OCI-LY1 (cell line): ENCODE data around the gene ZBTB22.
A peak's percentile ranks its signal among the peaks of the same experiment; 100 is the strongest.

Experiments
- H2AFZ ChIP-seq: fragments of 200-600 bp; sonication (generic), shearing (Covaris generic); 2 replicates; pipeline ENCODE4 v1.6.0; 2014; ENCODE audit warnings: antibody characterized with exemption, mild to moderate bottlenecking, low read length
- H3F3A ChIP-seq: fragments of 200-600 bp; sonication (generic), shearing (Covaris generic); 2 replicates; pipeline ENCODE4 v1.6.0; 2014; ENCODE audit warnings: mild to moderate bottlenecking, antibody characterized with exemption, low read length, moderate library complexity; ENCODE audit not compliant: insufficient read depth
- H3K27ac ChIP-seq: fragments of 200-600 bp; sonication (generic); 2 replicates; pipeline ENCODE4 v1.5.1; 2014; ENCODE audit warnings: low read length, mixed run types, mild to moderate bottlenecking, low read depth; ENCODE audit not compliant: poor library complexity, severe bottlenecking
- H3K27me3 ChIP-seq: fragments of 200-600 bp; sonication (generic); 2 replicates; pipeline ENCODE4 v1.6.0; 2014; ENCODE audit warnings: antibody characterized with exemption, mild to moderate bottlenecking, low read length, moderate library complexity; ENCODE audit not compliant: insufficient read depth
- H3K36me3 ChIP-seq: fragments of 200-600 bp; sonication (generic); 2 replicates; pipeline ENCODE4 v1.6.1; 2014; ENCODE audit warnings: mild to moderate bottlenecking, antibody characterized with exemption, low read length, moderate library complexity, mixed read lengths; ENCODE audit not compliant: insufficient read depth
- H3K4me1 ChIP-seq: fragments of 200-600 bp; sonication (generic); 2 replicates; pipeline ENCODE4 v1.5.1; 2014; ENCODE audit warnings: mild to moderate bottlenecking, low read length, moderate library complexity; ENCODE audit not compliant: insufficient read depth, severe bottlenecking
- H3K4me2 ChIP-seq: fragments of 200-600 bp; sonication (generic), shearing (Covaris generic); 2 replicates; pipeline ENCODE4 v1.6.1; 2014; ENCODE audit warnings: low read length
- H3K4me3 ChIP-seq: fragments of 200-600 bp; sonication (generic); 2 replicates; pipeline ENCODE4 v1.5.1; 2014; ENCODE audit warnings: low read length, low read depth, mild to moderate bottlenecking, mixed read lengths; ENCODE audit not compliant: poor library complexity, severe bottlenecking
- H3K79me2 ChIP-seq: fragments of 200-600 bp; shearing (Covaris generic); 2 replicates; pipeline ENCODE4 v1.6.1; 2016; ENCODE audit warnings: mixed run types, low read length, mixed read lengths; ENCODE audit not compliant: insufficient read depth
- H3K9ac ChIP-seq: fragments of 200-600 bp; sonication (generic), shearing (Covaris generic); 2 replicates; pipeline ENCODE4 v1.6.1; 2014; ENCODE audit warnings: mild to moderate bottlenecking, low read length, mixed read lengths
- H3K9me2 ChIP-seq: fragments of 200-600 bp; sonication (generic), shearing (Covaris generic); 2 replicates; pipeline ENCODE4 v1.6.1; 2014; ENCODE audit warnings: low read depth, mild to moderate bottlenecking, low read length, mixed read lengths
- H3K9me3 ChIP-seq: fragments of 200-600 bp; shearing (Covaris generic); 2 replicates; pipeline ENCODE4 v1.6.1; 2014; ENCODE audit warnings: low read length, mixed read lengths
- H4K20me1 ChIP-seq: fragments of 200-600 bp; sonication (generic), shearing (Covaris generic); 2 replicates; pipeline ENCODE4 v1.6.0; 2016; ENCODE audit warnings: mild to moderate bottlenecking, low read length; ENCODE audit not compliant: insufficient read depth
- EZH2 ChIP-seq: fragments of 200-600 bp; sonication (generic), shearing (Covaris generic); IDR thresholded peaks from 2 replicates; pipeline ENCODE4 v1.8.0; 2017; ENCODE audit warnings: borderline replicate concordance, mixed run types, mild to moderate bottlenecking, antibody characterized with exemption, low read length, moderate library complexity, mixed read lengths
- TF ChIP-seq, protein P1 (sequence below): fragments of 200-600 bp; sonication (generic), shearing (Covaris generic); IDR thresholded peaks from 2 replicates; pipeline ENCODE4 v1.5.1; 2017; ENCODE audit warnings: mild to moderate bottlenecking, antibody characterized with exemption, low read length, moderate library complexity, mixed read lengths

Gene ZBTB22

GRCh38 chr6:33297956-33298772, 19.4 kb downstream of the ZBTB22 start:
- TF ChIP-seq EZH2, result no peak
- TF ChIP-seq, protein P1, sequence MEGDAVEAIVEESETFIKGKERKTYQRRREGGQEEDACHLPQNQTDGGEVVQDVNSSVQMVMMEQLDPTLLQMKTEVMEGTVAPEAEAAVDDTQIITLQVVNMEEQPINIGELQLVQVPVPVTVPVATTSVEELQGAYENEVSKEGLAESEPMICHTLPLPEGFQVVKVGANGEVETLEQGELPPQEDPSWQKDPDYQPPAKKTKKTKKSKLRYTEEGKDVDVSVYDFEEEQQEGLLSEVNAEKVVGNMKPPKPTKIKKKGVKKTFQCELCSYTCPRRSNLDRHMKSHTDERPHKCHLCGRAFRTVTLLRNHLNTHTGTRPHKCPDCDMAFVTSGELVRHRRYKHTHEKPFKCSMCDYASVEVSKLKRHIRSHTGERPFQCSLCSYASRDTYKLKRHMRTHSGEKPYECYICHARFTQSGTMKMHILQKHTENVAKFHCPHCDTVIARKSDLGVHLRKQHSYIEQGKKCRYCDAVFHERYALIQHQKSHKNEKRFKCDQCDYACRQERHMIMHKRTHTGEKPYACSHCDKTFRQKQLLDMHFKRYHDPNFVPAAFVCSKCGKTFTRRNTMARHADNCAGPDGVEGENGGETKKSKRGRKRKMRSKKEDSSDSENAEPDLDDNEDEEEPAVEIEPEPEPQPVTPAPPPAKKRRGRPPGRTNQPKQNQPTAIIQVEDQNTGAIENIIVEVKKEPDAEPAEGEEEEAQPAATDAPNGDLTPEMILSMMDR, result peak; percentile 48; the same call in 1 of the 2 replicates
- peaks cover 20% of the 10 kb centered on the region for H3K36me3 ChIP-seq
- H3K9me3 ChIP-seq, result no peaks in the 10 kb centered on the region
- peaks cover 13% of the 10 kb centered on the region for H3K4me1 ChIP-seq
- no peak overlapping the region for H2AFZ ChIP-seq
- H3K27me3 ChIP-seq, result no peaks in the 10 kb centered on the region
- peak overlapping the region; percentile 70 for H3K4me2 ChIP-seq
- peak overlapping the region; percentile 93 for H3K27ac ChIP-seq
- H3K4me3 ChIP-seq, result peak overlapping the region; percentile 72
- H3K9me2 ChIP-seq, result no peaks in the 10 kb centered on the region
- no peaks in the 10 kb centered on the region for H4K20me1 ChIP-seq
- H3F3A ChIP-seq, result 0 out of 2 replicates have a peak, but pooled peaks cover 5% of the 10 kb centered on the region
- H3K9ac ChIP-seq, result peak overlapping the region; percentile 74
- H3K79me2 ChIP-seq, result no peaks in the 10 kb centered on the region

DNA sequence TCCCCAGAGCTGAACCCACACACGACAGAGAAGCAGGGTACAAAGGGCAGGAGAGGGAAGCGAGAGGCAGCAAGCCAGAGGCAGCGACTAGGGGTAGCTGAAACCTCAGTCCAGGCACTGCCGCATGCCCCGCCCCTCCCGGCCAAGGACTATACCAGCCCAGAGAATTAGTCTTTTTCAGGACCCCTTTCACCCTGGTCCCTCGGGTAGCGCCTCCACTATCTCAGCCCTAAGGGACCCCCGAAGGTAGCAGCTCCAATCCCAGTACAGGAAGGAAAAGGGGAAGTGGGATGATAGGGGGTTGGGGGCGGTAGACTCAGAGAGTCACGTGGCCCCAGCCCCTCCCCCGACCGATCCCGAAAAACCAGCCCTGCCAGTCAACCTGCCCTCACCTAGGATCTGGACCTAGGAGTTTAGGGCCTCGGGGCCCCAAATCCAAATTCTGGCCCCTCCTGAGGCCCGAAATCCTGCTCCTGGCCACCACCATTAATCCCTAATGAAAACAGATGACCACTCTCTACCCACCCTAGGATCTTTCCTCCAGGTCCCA, 20.1 kb downstream of the ZBTB22 start:
- H3K79me2 ChIP-seq, result no peaks in the 10 kb centered on the region
- peaks cover 13% of the 10 kb centered on the region for H3K4me1 ChIP-seq
- peak overlapping the region; percentile 30; the same call in 1 of the 2 replicates for H3K9ac ChIP-seq
- TF ChIP-seq, protein P1, result no peak
- no peak for TF ChIP-seq EZH2
- no peaks in the 10 kb centered on the region for H3K27me3 ChIP-seq
- 0 out of 2 replicates have a peak, but pooled peaks cover 5% of the 10 kb centered on the region for H3F3A ChIP-seq
- H3K4me3 ChIP-seq, result peak overlapping the region; percentile 72
- H3K9me2 ChIP-seq, result no peaks in the 10 kb centered on the region
- no peaks in the 10 kb centered on the region for H3K9me3 ChIP-seq
- peak overlapping the region; percentile 70 for H3K4me2 ChIP-seq
- no peak overlapping the region for H3K27ac ChIP-seq
- H3K36me3 ChIP-seq, result peaks cover 21% of the 10 kb centered on the region; the same call in 1 of the 2 replicates
- no peak overlapping the region for H2AFZ ChIP-seq
- H4K20me1 ChIP-seq, result no peaks in the 10 kb centered on the region

DNA sequence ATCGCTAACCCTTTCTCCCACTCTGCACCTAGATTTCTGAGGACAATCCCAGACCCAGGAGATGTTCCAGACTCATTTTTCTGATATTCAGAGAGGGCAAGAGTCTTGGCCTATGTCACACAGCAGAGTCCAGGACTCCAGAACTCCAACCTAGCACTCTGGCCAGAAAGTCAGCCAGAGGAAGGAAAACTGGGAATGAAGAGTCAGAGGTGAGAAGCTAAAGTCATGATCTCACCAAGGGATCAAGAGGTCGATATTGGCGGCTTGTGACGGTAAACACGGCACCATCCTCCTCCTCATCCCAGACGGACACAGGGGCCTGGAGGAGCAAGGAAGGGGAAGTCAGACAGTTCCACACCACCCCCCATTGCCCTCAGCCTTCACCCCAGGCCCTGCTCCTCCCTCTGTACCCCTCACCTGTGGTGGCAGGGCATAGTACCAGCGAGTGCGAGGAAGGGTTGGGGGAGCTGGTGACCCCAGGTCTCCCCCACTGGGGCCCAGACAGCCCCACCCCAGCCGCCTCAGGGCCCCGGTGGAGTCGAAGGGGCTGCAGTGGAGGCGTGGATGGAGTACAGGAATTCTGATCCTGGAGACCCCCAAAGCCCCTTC, 20.6 kb downstream of the ZBTB22 start:
- no peaks in the 10 kb centered on the region for H3K9me3 ChIP-seq
- peaks cover 26% of the 10 kb centered on the region; the same call in 1 of the 2 replicates for H3K36me3 ChIP-seq
- peak overlapping the region; percentile 70; the same call in 1 of the 2 replicates for H3K4me2 ChIP-seq
- H4K20me1 ChIP-seq, result no peaks in the 10 kb centered on the region
- H3K27me3 ChIP-seq, result no peaks in the 10 kb centered on the region
- no peak overlapping the region for H3K27ac ChIP-seq
- no peaks in the 10 kb centered on the region for H3K79me2 ChIP-seq
- H3K9me2 ChIP-seq, result no peaks in the 10 kb centered on the region
- H3K4me3 ChIP-seq, result no peak overlapping the region
- peaks cover 13% of the 10 kb centered on the region for H3K4me1 ChIP-seq
- H3F3A ChIP-seq, result 0 out of 2 replicates have a peak, but pooled peaks cover 5% of the 10 kb centered on the region
- no peak overlapping the region for H3K9ac ChIP-seq
- no peak for TF ChIP-seq EZH2
- TF ChIP-seq, protein P1, result no peak
- no peak overlapping the region for H2AFZ ChIP-seq
